Activated naive CD8-positive, alpha-beta T cell treated with anti-CD3 and anti-CD28 coated beads, Interleukin-2, amount 50 U/mL, for 16 hours (primary cell): ENCODE results near the gene RPH3AL.
"Not testable (repeated sequence)": the region's sequence is repeated elsewhere in the genome, so short reads cannot be mapped to it uniquely, and the experiment has no call there.

ENCODE experiments used
- DNase-seq: peaks from one replicate; pipeline ENCODE4 v3.0.0-alpha.2; 2020; ENCODE audit warnings: low read depth, low spot score

The RPH3AL gene

DNA sequence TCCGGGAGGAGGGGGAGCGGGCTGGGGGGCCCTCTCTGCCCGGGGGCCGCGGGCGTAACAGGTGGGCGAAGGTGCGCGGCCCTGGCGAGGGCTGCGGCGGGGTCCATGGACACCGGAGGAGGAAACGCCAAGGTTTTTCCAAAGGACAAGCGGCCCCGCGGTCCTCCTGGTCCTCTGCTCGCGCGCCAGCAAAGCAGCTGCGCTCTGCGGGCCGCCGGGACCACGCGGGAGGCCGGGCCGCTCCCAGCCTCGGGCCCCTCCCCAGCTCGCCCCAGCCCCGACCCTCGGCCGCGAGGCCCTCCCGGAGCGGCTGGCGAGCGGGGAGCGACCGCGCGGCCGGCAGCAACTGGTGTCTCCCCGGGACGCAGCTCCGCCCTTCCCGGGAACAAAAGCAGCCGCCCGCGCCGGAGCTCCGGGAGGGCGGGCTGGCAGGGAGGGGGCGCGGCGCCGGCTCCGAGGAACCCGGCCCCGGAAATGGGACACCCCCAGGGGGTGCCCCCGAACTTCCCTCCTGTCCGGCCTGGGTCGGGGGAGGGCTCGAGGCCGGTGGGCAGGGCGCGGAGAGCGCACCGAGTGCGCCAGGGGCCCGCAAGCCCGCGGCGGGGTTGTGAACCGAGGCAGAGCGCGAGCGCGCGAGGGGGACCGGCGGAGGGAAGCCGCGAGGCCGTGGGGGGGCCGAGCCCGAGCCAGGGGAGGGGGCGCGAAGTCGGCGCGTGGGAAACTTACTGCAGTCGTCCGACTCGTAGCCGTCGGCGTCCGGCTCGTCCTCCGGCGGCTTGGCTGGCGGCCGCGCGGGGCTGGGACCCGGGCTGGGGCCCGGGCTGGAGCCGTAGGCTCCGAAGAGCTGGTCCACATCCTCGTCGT is 172.0 kb downstream of the RPH3AL start:
- DNase-seq = no peak

DNA sequence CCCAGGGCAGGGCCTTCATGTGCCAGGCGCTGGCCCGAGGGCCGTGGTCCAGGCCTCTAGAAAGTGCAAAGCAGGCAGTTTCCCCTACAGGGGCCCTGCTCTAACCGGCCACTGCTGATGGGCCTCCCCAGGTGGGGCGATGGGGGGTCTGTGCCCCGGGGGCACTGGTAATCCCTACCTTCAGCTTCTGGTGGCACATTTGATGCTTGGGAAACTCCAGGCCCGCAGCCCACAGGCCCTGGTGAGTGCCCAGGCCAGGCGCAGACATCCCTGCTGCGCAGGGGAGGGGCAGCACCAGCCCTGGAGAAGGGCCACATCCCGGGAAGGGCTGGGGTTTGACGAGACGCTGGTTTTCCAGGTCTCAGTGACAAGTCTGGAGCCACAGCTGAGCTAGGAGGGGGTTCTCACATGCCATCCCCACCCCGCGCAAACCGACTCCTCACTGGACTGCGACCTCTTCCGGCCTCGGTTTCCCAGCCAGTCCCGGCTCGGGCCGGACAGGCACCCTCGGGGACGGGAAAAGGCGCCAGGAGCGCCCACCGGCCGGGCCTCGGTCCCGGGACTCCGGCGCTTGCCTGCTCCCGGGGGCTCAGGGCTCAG is 172.7 kb downstream of the RPH3AL start:
- no peak for DNase-seq

DNA sequence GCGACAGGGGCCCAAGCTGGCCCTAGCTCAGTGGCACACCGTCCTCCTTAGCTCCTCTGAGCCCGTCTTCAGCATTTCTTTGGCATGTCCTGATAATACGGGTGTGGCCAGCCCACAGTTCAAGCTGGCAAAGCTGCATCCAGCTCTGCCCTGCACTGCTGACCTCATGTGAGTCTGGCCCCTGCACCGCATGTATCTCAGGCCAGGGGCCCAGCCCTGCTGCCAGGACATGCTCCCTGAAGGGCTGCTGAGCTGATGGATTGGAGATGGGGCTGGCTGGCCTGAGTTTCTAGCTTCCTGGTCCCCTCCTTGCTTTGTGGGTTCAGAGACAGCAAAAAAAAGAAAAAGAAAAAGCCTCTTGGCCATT is 173.6 kb downstream of the RPH3AL start:
- DNase-seq = no peak

DNA sequence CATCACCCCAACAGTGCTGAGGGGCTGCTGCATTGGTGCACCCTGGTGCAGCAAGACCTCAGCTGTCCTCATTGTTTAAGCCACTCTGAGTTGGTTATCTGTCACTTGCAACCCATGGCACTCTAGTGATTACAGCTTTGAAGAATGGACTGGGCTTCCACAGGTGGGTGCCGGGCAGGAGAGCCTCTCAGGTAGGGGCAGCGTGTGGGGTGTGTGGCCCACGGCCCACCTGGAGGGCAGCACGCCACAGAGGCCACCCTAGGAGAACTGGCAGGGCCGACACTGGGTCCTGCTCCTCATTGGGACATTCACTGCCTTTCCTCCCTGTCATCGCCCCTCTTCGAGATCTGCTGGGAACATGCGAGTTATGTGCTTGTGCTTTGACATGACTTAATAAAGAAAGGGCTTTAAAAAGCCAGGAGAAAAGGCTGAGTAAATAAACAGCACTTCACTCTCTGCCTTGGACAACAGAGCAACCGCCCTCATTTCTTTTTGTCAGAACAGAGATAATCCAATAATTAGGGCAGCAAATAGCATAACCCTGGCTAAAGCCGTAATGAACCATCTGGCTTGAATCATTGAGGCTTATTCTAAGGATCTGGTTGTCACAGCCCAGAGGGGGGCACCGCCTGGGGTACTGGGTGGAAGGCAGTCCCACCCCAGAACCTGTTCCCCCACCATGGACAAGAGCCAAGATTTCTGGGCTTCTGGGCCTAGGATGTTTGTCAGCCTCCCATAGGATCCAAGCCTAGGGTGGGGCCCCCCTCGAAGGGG is 174.1 kb downstream of the RPH3AL start:
- no peak for DNase-seq

DNA sequence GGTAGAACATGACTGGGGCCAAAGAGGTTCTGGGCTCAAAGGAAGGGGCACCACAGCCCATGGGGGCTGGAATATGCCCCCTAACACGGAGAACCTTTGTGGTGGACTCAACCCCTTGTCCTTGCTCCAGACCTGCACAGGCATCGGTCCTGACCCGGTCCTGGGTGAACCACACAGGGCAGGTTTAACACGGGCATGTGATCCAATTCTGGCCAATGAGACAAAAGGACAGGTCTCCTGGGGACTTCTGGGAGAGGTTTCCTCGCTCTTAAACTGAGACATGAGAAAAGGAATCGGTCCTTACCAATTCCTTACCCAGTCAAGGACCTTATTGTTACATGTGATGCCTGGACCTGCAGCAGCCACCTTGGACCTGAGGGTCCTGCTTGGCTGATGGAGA is 174.8 kb downstream of the RPH3AL start:
- DNase-seq = no peak

DNA sequence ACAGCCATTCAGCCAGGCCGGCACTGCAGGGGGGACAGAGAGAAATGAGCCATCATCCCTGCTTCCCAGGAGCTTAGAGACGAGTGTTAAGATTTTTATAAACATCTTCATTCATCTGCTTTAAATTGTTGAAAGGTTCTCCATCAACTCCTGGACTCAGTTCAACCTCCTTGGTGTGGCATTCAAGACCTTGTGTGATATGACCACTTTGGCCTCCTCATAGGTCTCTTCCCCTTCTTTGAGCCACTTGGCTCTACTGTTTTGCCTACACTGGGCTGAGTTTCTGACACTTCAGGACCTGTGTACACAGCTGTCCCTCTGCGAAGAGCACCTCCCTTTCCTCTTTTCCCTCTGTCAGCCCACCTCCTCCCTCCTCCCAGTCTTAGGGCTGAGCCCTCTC is 175.5 kb downstream of the RPH3AL start:
- DNase-seq = no peak

DNA sequence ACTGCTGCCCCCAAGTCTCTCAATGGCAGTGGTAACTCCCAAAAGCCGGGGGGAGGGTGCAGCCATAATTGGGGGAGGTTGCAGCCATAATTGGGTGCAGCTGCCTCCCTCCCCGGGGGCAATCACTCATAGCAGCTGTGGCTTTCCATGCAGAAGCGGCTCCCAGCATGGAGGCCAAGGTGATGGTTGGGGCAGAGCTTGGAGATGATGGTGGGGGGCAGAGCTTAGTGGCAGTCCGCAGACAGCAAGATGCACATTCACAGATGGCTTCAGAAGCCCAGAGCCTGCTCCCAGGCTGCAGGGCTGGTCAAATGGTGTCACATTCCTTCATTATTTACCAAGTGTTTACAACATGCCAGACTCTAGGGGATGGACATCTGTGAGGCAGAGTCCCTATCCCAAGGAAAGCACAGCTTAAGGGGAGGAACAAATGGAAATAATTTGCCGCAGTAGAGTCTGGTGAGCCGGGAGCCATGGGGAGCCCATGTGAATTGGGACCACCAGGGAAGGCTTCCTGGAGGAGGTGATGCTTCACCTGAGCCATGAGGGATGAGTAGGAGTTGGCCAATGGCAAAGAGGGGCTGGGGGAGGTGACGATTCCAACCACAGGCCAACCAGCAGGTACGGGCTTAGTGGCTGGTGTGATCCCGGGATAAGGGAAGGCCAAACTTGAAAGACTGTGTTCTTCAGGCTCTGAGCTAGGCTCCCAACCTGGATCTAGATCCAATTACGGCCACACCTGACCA is 179.3 kb downstream of the RPH3AL start:
- no peak for DNase-seq

DNA sequence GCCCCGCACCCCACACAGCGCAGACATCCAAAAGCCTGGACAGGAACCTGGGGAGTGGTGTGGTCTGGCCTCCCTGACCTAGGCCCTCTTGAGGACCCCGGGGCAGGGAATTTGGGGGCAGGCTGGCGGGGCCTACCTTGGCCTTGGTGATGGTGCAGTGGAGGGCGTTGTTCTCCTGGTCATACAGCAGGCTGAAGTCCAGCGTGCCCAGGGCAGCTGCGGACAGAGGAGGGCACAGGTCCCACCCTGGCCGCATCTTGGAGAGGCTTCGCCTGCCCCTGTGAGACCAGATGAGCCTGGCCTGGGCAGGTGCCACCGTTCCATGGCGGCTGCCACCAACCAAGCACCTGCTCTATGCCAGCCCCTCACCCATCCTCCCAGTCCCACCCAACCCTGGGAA is 180.2 kb downstream of the RPH3AL start:
- no peak for DNase-seq

DNA sequence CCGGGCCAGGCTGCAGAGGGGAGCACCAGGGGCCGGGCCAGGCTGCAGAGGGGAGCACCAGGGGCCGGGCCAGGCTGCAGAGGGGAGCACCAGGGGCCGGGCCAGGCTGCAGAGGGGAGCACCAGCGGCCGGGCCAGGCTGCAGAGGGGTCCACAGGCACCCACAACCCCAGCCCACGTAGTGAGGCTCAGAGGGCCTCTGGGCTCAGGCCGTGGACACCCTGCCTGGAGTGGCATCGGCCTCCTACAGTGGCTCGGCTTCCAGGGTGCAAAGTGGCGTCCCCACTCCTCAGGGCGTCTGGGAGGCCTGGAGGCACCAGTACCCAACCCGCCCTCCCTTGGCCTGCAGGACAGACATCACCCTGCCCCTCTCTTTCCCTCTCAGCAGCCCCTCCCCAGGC is 180.7 kb downstream of the RPH3AL start:
- DNase-seq = no peak

DNA sequence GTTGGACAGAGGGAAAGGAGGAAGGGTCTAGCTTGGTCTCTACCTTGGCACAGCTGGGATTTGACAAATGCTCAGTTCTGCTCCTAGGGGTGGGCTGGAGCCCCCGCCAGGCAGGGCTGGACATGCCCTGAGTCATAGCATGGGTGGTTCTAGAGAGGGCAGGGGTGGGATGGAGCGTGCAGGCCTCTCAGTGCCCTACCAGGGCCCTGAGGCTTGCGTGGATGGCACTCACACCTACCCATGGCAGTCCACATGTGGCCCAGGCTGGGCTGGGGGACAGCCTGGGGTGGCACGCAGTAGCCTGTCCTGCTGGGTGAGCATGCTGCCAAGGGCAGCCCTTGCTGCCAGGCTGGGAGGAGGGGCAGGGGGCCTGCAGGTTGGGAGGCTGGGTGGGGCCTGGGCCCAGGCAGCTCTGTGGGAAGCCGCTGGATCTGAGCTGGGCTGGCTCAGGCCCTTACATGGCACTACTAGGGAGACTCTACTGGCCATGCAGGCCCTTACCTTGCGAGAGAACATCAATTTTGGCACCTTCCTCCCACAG is 182.4 kb downstream of the RPH3AL start:
- DNase-seq = no peak

DNA sequence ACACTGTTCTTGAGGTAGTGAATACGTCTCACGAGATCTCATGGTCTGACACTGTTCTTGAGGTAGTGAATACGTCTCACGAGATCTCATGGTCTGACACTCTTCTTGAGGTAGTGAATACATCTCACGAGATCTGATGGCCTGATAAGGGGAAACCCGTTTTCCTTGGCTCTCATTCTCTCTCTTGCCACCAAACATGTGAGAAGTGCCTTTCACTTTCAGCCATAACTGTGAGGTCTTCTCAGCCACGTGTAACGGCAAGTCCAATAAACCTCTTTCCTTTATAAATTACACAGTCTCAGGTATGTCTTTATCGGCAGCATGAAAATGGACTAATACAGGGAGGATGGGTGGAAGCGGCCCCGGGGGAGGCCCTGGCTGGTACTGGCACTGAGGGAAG is 184.0 kb downstream of the RPH3AL start:
- DNase-seq = not testable (repeated sequence)

DNA sequence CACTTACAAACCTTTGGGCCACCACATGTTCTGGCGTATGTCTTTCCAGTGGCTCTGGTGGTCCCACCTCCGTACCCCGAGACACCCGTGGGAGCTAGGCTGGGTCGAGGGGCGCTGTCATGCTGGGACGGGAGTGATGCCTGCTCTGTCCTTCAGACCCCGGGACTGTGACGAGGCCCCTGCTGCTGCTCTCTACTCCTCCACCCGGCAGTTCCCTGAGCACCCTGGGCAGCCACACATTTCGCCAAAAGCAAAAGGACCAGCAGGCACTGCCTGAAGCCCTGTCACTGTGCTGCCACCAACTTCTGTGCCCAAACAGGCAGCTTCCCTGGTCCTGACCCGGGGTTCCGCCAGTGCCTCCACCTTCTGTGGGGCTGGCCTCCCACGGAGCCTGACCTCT is 186.7 kb downstream of the RPH3AL start:
- no peak for DNase-seq

DNA sequence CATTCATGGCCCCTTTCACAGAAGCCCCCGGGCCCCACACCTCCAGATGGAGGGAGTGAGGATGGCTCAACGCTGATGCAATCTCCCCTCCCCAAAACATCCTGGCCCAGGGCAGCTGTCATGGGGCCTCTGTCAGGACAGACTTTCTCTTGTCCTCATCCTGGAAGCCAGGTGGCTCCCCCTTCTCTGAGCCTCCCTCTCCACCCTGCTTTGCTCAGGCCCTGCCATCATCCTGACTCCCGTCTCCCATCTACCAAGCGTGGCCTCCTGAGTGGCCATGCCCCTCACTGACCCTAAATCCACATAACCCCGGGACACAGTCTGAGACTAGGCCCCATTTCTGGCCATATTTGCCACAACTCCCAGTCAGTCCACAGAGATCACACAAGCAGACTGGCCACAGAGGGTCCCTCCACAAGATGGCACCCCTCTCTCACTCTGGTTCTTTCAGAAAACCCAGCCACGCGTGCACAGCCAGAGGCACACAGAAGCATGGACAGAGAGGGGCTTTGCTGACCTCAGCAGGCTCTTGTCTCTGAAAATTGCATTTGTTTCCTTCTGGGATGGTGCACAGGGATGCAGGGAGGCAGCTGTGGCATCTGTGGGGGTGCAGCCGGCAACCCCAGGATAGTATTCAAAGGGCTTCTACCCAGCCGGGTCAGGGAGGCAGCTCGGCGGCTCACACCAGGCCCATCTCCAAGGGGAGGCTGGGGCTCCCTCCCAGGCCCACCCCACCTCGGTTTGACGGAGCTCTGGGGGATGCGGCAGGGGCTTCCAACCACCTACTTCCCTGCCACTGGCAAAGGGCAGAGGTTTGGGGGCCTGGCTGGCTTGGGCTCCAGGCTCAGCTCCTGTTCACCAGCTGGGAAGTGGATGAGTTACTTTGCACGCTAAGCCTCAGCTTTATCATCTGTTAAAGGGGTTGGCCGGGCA is 188.0 kb downstream of the RPH3AL start:
- DNase-seq = no peak

DNA sequence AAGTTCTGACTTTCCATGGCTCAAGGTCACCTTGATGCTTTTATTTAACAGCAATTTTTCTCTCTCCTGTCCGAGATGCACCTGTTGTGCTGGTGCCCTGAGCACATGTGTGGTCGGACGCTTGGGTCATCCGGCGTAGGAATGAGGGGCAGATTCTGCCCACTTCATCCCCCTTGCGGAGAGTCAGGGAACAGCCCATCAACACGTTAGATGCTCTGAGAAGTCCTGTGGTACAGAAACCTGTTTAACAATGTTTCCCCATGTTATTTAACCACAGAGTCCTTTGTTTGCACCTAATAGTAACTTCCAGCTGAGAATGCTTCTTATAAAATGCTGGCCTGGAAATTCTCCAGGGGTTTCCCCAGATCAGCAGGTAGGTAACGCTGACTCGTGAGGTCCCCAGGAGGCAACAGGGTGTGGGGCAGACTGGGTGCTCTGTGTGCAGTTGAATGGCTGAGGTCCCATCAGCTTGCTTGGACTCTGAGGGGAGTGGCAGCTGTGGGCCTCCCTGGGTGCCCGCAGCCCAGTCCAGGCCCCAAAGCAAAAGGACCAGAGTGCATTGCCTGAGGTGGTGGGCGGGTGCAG is 189.0 kb downstream of the RPH3AL start:
- no peak for DNase-seq

DNA sequence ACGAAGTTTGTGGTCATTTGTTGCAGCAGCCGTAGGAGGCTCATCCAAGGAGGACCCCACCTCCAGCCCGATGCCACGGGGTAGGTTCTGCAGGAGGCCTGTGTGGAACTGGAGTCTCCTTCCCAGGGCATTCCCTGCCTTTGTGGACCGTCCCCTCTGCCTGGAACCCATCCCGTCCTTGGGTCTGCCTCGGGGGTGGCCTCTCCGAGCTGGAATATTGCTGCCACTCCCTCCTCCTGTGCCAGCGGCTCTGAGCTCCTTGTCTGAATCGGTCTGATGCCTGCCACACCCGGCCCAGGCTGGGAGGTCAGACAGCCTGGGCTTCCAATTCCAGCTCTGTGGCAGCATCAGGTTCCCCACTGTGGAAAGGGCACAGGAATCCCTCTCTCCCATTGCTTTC is 189.9 kb downstream of the RPH3AL start:
- no peak for DNase-seq
